H9 (cell line): Measurements from ENCODE around the gene CDK14. TPM values are rescaled to one million over a fixed set of nuclear protein-coding genes. Genes with fewer than 3 reads are reported as not detected.
A peak's percentile ranks its signal among the peaks of the same experiment; 100 is the strongest.

Source experiments
- DNase-seq: peaks from one replicate; pipeline ENCODE4 v3.0.0-alpha.2; 2017
- H2AFZ ChIP-seq: one replicate; pipeline ENCODE4 v1.6.1; 2013; ENCODE audit warnings: mild to moderate bottlenecking, low read length, control low read depth, moderate library complexity
- H2AK5ac ChIP-seq: 2 replicates; pipeline ENCODE4 v1.6.1; 2013; ENCODE audit warnings: low read length, control low read depth, mixed read lengths; ENCODE audit not compliant: insufficient read length
- H2BK120ac ChIP-seq: one replicate; pipeline ENCODE4 v1.6.1; 2013; ENCODE audit warnings: low read depth, mild to moderate bottlenecking, low read length, control low read depth, inconsistent platforms; ENCODE audit not compliant: poor library complexity, severe bottlenecking
- H2BK12ac ChIP-seq: 2 replicates; pipeline ENCODE4 v1.6.1; 2013; ENCODE audit warnings: low read length, control low read depth, mixed read lengths, low read depth; ENCODE audit not compliant: insufficient read length
- H2BK15ac ChIP-seq: 2 replicates; pipeline ENCODE4 v1.6.1; 2013; ENCODE audit warnings: low read depth, low read length, control low read depth
- H2BK20ac ChIP-seq: one replicate; pipeline ENCODE4 v1.6.1; 2013; ENCODE audit warnings: low read depth, mild to moderate bottlenecking, low read length, control low read depth, inconsistent platforms; ENCODE audit not compliant: poor library complexity, severe bottlenecking
- H2BK5ac ChIP-seq: 2 replicates; pipeline ENCODE4 v1.6.1; 2013; ENCODE audit warnings: low read length, control low read depth, mixed read lengths; ENCODE audit not compliant: insufficient read length
- H3K14ac ChIP-seq: 2 replicates; pipeline ENCODE4 v1.6.1; 2013; ENCODE audit warnings: low read length, control low read depth; ENCODE audit not compliant: insufficient read depth
- H3K18ac ChIP-seq: 2 replicates; pipeline ENCODE4 v1.6.1; 2013; ENCODE audit warnings: low read depth, mild to moderate bottlenecking, mixed read lengths, low read length, control low read depth; ENCODE audit not compliant: insufficient read length
- H3K23ac ChIP-seq: 2 replicates; pipeline ENCODE4 v1.6.1; 2013; ENCODE audit warnings: low read length, control low read depth, mixed read lengths, low read depth; ENCODE audit not compliant: insufficient read length
- H3K23me2 ChIP-seq: 2 replicates; pipeline ENCODE4 v1.6.1; 2013; ENCODE audit warnings: low read depth, mild to moderate bottlenecking, mixed read lengths, low read length, control low read depth; ENCODE audit not compliant: insufficient read length, poor library complexity, severe bottlenecking
- H3K27ac ChIP-seq: 2 replicates; pipeline ENCODE4 v1.5.1; 2013; ENCODE audit warnings: low read length, control low read depth, mixed read lengths, low read depth; ENCODE audit not compliant: insufficient read length
- H3K27me3 ChIP-seq: 2 replicates; pipeline ENCODE4 v1.6.1; 2013; ENCODE audit warnings: low read length, control low read depth, inconsistent platforms; ENCODE audit not compliant: insufficient read depth
- H3K4ac ChIP-seq: 2 replicates; pipeline ENCODE4 v1.6.1; 2013; ENCODE audit warnings: low read depth, mild to moderate bottlenecking, control low read depth, inconsistent platforms, low read length, moderate library complexity
- H3K4me1 ChIP-seq: 2 replicates; pipeline ENCODE4 v1.6.1; 2013; ENCODE audit warnings: low read length, control low read depth, inconsistent platforms; ENCODE audit not compliant: insufficient read depth
- H3K4me2 ChIP-seq: 2 replicates; pipeline ENCODE4 v1.6.1; 2013; ENCODE audit warnings: low read length, control low read depth, mixed read lengths; ENCODE audit not compliant: insufficient read length, insufficient read depth
- H3K56ac ChIP-seq: 2 replicates; pipeline ENCODE4 v1.6.1; 2013; ENCODE audit warnings: low read depth, mild to moderate bottlenecking, mixed read lengths, low read length, control low read depth; ENCODE audit not compliant: insufficient read length
- H3K79me1 ChIP-seq: 2 replicates; pipeline ENCODE4 v1.6.1; 2013; ENCODE audit warnings: low read depth, mild to moderate bottlenecking, moderate library complexity, low read length, control low read depth, inconsistent platforms; ENCODE audit not compliant: insufficient read depth, poor library complexity, severe bottlenecking
- H3K79me2 ChIP-seq: 2 replicates; pipeline ENCODE4 v1.6.1; 2013; ENCODE audit warnings: low read length, control low read depth, inconsistent platforms; ENCODE audit not compliant: insufficient read depth
- H3K9ac ChIP-seq: 2 replicates; pipeline ENCODE4 v1.6.1; 2013; ENCODE audit warnings: low read length, control low read depth, mixed read lengths; ENCODE audit not compliant: insufficient read length; ENCODE audit errors: extremely low read depth
- H3K9me3 ChIP-seq: one replicate; pipeline ENCODE4 v1.6.1; 2013; ENCODE audit warnings: low read depth, low read length, inconsistent platforms; ENCODE audit not compliant: control insufficient read depth
- H3T11ph ChIP-seq: one replicate; pipeline ENCODE4 v1.6.1; 2013; ENCODE audit warnings: mild to moderate bottlenecking, low read length, control low read depth, inconsistent platforms
- H4K20me1 ChIP-seq: one replicate; pipeline ENCODE4 v1.6.1; 2013; ENCODE audit not compliant: control insufficient read depth, insufficient read length, insufficient read depth
- H4K5ac ChIP-seq: 2 replicates; pipeline ENCODE4 v1.6.1; 2013; ENCODE audit warnings: low read depth, mild to moderate bottlenecking, mixed read lengths, low read length, control low read depth; ENCODE audit not compliant: insufficient read length
- H4K8ac ChIP-seq: replicated peaks from 2 replicates; pipeline ENCODE4 v1.6.1; 2013; ENCODE audit warnings: low read length, control low read depth, mixed read lengths, low read depth; ENCODE audit not compliant: insufficient read length
- H4K91ac ChIP-seq: 2 replicates; pipeline ENCODE4 v1.6.1; 2013; ENCODE audit warnings: low read depth, mild to moderate bottlenecking, moderate library complexity, mixed read lengths, low read length, control low read depth; ENCODE audit not compliant: insufficient read length
- H3K27ac Mint-ChIP-seq, 3 experiments: 2 replicates in 2 of 3; 3 replicates in 1 of 3; pipeline ENCODE4 v1.8.0; 2020 to 2021; ENCODE audit warnings: mixed read lengths in 3 of 3, mild to moderate bottlenecking in 1 of 3, moderate library complexity in 1 of 3
- H3K27me3 Mint-ChIP-seq: 2 replicates; pipeline ENCODE4 v1.8.0; 2021; ENCODE audit warnings: low read depth, mild to moderate bottlenecking, moderate library complexity, mixed read lengths
- H3K36me3 Mint-ChIP-seq, 3 experiments: 2 replicates in 2 of 3; 3 replicates in 1 of 3; pipeline ENCODE4 v1.8.0; 2020 to 2021; ENCODE audit warnings: low read depth in 3 of 3, mixed read lengths in 3 of 3; ENCODE audit not compliant: insufficient read depth in 1 of 3
- H3K4me1 Mint-ChIP-seq, 2 experiments: 2 replicates each; pipeline ENCODE4 v1.8.0; 2020; ENCODE audit warnings: mixed read lengths in 2 of 2
- H3K4me3 Mint-ChIP-seq, 2 experiments: 2 replicates in 1 of 2; 3 replicates in 1 of 2; pipeline ENCODE4 v1.8.0; 2020 to 2021; ENCODE audit warnings: mild to moderate bottlenecking in 2 of 2, mixed read lengths in 2 of 2, moderate library complexity in 1 of 2
- H3K9me3 Mint-ChIP-seq, 2 experiments: 2 replicates in 1 of 2; 3 replicates in 1 of 2; pipeline ENCODE4 v1.8.0; 2020; ENCODE audit warnings: mild to moderate bottlenecking in 2 of 2, mixed read lengths in 2 of 2, moderate library complexity in 1 of 2
- CTCF ChIP-seq: fragments of 200-600 bp; sonication (generic); conservative IDR thresholded peaks from 3 replicates; pipeline ENCODE4 v1.8.0; 2021; ENCODE audit warnings: antibody characterized with exemption, mild to moderate bottlenecking
- WGBS: extraction: QIAGEN DNeasy Blood & Tissue Kit; methylation state at CpG from one replicate; pipeline ENCODE4 v1.1.7; 2013; ENCODE audit warnings: missing lambda C conversion rate, low lambda C conversion rate, mixed read lengths; ENCODE audit not compliant: insufficient read length; ENCODE audit errors: extremely low coverage; 5-methylcytosine and 5-hydroxymethylcytosine counted together
- total RNA-seq: library from RNA; stranded (reverse); gene quantifications from 2 replicates; pipeline ENCODE4 v1.2.1, GENCODE V29; 2021

The CDK14 gene
- total RNA-seq, 1 experiment from 2014 or later = 23.9 TPM

- Histone ChIP-seq H4K8ac (no peak overlapping the region), H3T11ph (no peak overlapping the region), H3K9me3 (no peaks in the 10 kb centered on the region), H2BK12ac (no peak overlapping the region), H3K4ac (no peak overlapping the region), H3K27me3 (no peaks in the 10 kb centered on the region), H3K9ac (no peak overlapping the region), H4K91ac (no peak overlapping the region), H4K20me1 (no peaks in the 10 kb centered on the region), H3K4me2 (no peak overlapping the region), H2AK5ac (no peak overlapping the region), H3K18ac (no peak overlapping the region), H4K5ac (no peak overlapping the region), H2BK120ac (no peak overlapping the region), H2AFZ (no peak overlapping the region), H3K56ac (no peak overlapping the region), H3K23me2 (no peaks in the 10 kb centered on the region), H3K79me2 (no peaks in the 10 kb centered on the region), H3K27ac (peak overlapping the region; percentile 56), H3K4me1 (no peaks in the 10 kb centered on the region), H2BK15ac (no peak overlapping the region), H2BK20ac (no peak overlapping the region), H3K79me1 (no peaks in the 10 kb centered on the region), H3K14ac (no peak overlapping the region), H3K23ac (no peak overlapping the region), H2BK5ac (no peak overlapping the region)
- no peak for TF ChIP-seq CTCF
- Mint-ChIP-seq H3K27me3 (no peaks in the 10 kb centered on the region), H3K4me1 (peaks cover 3 to 9% of the 10 kb centered on the region in 2 experiments), H3K27ac (0 out of 7 replicates have a peak overlapping the region, but pooled peaks of 1 of the 3 experiments have one; percentile 28), H3K4me3 (no peak overlapping the region), H3K36me3 (peaks cover 0 to 8% (median 2%) of the 10 kb centered on the region in 3 experiments; a peak in 4 of 7 replicates), H3K9me3 (no peaks in the 10 kb centered on the region)
- WGBS = no CpG with 5 or more reads among the region's 4 CpGs
- DNase-seq = no peak
Observed at GRCh38 chr7:90916319-90916718, 320.2 kb downstream of the CDK14 start.
